Testis (tissue), 3 donors: ENCODE measurements around the gene SETD1B. TPM values are rescaled to one million over a fixed set of nuclear protein-coding genes. Genes with fewer than 3 reads are reported as not detected.

Experiments
- DNase-seq: peaks from one replicate; pipeline ENCODE4 v3.0.0-alpha.2; 2019
- H3K27ac ChIP-seq, 2 donors: fragments of 200-600 bp; sonication (generic); one replicate each; pipeline ENCODE4 v1.5.1; 2019
- H3K27me3 ChIP-seq: fragments of 200-600 bp; sonication (generic); one replicate; pipeline ENCODE4 v1.5.1; 2019
- H3K36me3 ChIP-seq: fragments of 200-600 bp; sonication (generic); one replicate; pipeline ENCODE4 v1.5.1; 2017; ENCODE audit warnings: low read depth; ENCODE audit errors: missing control alignments
- H3K4me1 ChIP-seq: fragments of 200-600 bp; sonication (generic); one replicate; pipeline ENCODE4 v1.5.1; 2019
- H3K4me3 ChIP-seq, 2 donors: fragments of 200-600 bp; sonication (generic); one replicate each; pipeline ENCODE4 v1.5.1; 2017 to 2019
- H3K9me3 ChIP-seq: fragments of 200-600 bp; sonication (generic); one replicate; pipeline ENCODE4 v1.5.1; 2017
- CTCF ChIP-seq, 3 experiments: fragments of 450-650 bp in 2 of 3; fragments of 200-600 bp in 1 of 3; sonication (generic) in 1 of 3; IDR thresholded peaks; one replicate each; pipeline ENCODE4 v1.5.1; 2016 to 2019; ENCODE audit warnings: antibody characterized with exemption in 3 of 3, mild to moderate bottlenecking in 2 of 3, moderate library complexity in 1 of 3
- POLR2A ChIP-seq: fragments of 450-650 bp; IDR thresholded peaks from one replicate; pipeline ENCODE4 v1.6.1; 2017; ENCODE audit warnings: antibody characterized with exemption, mild to moderate bottlenecking, moderate library complexity
- WGBS, 2 donors: methylation state at CpG; one replicate each; pipeline ENCODE4 v1.1.5; 2018; 5-methylcytosine and 5-hydroxymethylcytosine counted together
- intact Hi-C: fragments of 100-400 bp; cut with DNase I; formaldehyde crosslinking; loops from one replicate; pipeline ENCODE4 v1.15.1; 2023; ENCODE audit warnings: low total_unique reads
- polyA plus RNA-seq: library from polyadenylated mRNA; stranded (reverse); fragments of 350-450 nt; fragmentation: Illumina TruSeq; extraction: RNeasy Lipid Tissue Mini Kit (QIAGEN cat#74804); gene quantifications from one replicate; pipeline ENCODE4 v1.2.3, GENCODE V29; 2014; ENCODE audit warnings: low read depth, low replicate concordance; ENCODE audit not compliant: insufficient read depth
- total RNA-seq, 2 donors: library from RNA; depleted of rRNA; stranded (reverse); fragments of >200 nt; gene quantifications; one replicate each; pipeline ENCODE4 v1.2.3, GENCODE V29; 2016

The SETD1B gene
- total and polyA plus RNA-seq, 3 donors from 2014 or later, result 18.9 to 23.3 (median 23.1) TPM

- Histone ChIP-seq H3K36me3 (no peaks in the 10 kb centered on the region), H3K9me3 (no peaks in the 10 kb centered on the region), H3K27ac (no peak overlapping the region), H3K4me3 (no peak overlapping the region), H3K27me3 (no peaks in the 10 kb centered on the region), H3K4me1 (peaks cover 45% of the 10 kb centered on the region)
- WGBS, 2 donors, result 87 to 94% methylated on average over 26 to 27 of the region's 27 CpGs
- DNase-seq, result no peak
- TF ChIP-seq CTCF (IDR thresholded peaks at IDR 0.05), result no peak
- TF ChIP-seq POLR2A, result no peak
- intact Hi-C loops, result loop anchor here (2.0 kb wide), 1 partner anchor 15 kb away; no protein-coding TSS in a partner anchor
These were observed 5.9 kb downstream of the SETD1B start for GRCh38 chr12:121809712-121810116.

- Histone ChIP-seq H3K4me3 (no peak overlapping the region), H3K27me3 (no peaks in the 10 kb centered on the region), H3K36me3 (no peaks in the 10 kb centered on the region), H3K4me1 (peaks cover 45% of the 10 kb centered on the region), H3K9me3 (no peaks in the 10 kb centered on the region), H3K27ac (peak overlapping the region in 1 of 2 donors; percentile 64)
- WGBS, 2 donors, result 78 to 79% methylated on average over 21 to 31 of the region's 33 CpGs
- TF ChIP-seq POLR2A (no peak), CTCF (IDR thresholded peaks at IDR 0.05) (no peak)
- DNase-seq, result no peak
- intact Hi-C loops, result loop anchor here (2.0 kb wide), 1 partner anchor 16 kb away; no protein-coding TSS in a partner anchor
These were observed 6.5 kb downstream of the SETD1B start for GRCh38 chr12:121810234-121810817.

GRCh38 chr12:121810833-121811433 is 7.1 kb downstream of the SETD1B start:
- H3K4me3 ChIP-seq, result peak overlapping the region in 1 of 2 donors; percentile 74
- no peaks in the 10 kb centered on the region for H3K36me3 ChIP-seq
- peaks cover 41% of the 10 kb centered on the region for H3K4me1 ChIP-seq
- intact Hi-C loops, result loop anchor here (2.0 kb wide), 1 partner anchor 16 kb away; no protein-coding TSS in a partner anchor
- WGBS, 2 donors, result 57 to 66% methylated on average over 6 of the region's 6 CpGs
- DNase-seq, result no peak
- H3K27ac ChIP-seq, result peak overlapping the region in 1 of 2 donors; percentile 64
- H3K9me3 ChIP-seq, result no peaks in the 10 kb centered on the region
- no peak for TF ChIP-seq CTCF (IDR thresholded peaks at IDR 0.05)
- no peak for TF ChIP-seq POLR2A
- H3K27me3 ChIP-seq, result no peaks in the 10 kb centered on the region

GRCh38 chr12:121811434-121812319 is 7.9 kb downstream of the SETD1B start:
- no peaks in the 10 kb centered on the region for H3K36me3 ChIP-seq
- peaks cover 34% of the 10 kb centered on the region for H3K4me1 ChIP-seq
- WGBS, 2 donors, result 4 to 6% methylated on average over 18 to 40 of the region's 46 CpGs
- H3K27ac ChIP-seq, result peak overlapping the region; percentile 63 to 64
- peak; percentile 68 for DNase-seq
- H3K4me3 ChIP-seq, result peak overlapping the region; percentile 50 to 74
- intact Hi-C loops, result loop anchor here (2.0 kb wide), 1 partner anchor 17 kb away; no protein-coding TSS in a partner anchor
- TF ChIP-seq POLR2A (no peak), CTCF (IDR thresholded peaks at IDR 0.05) (peak; percentile 95 to 100 (median 98))
- no peaks in the 10 kb centered on the region for H3K9me3 ChIP-seq
- no peaks in the 10 kb centered on the region for H3K27me3 ChIP-seq
